Measurements from ENCODE around the gene PDS5A. TPM values are rescaled to one million over a fixed set of nuclear protein-coding genes. Genes with fewer than 3 reads are reported as not detected.

PDS5A gene
- total and polyA plus RNA-seq, 9 of the 15 experiments (the other 6 are each of a cell fraction or from before 2014, with no cell fraction given) = 16.4 to 85.4 (median 70.0) TPM

DNA sequence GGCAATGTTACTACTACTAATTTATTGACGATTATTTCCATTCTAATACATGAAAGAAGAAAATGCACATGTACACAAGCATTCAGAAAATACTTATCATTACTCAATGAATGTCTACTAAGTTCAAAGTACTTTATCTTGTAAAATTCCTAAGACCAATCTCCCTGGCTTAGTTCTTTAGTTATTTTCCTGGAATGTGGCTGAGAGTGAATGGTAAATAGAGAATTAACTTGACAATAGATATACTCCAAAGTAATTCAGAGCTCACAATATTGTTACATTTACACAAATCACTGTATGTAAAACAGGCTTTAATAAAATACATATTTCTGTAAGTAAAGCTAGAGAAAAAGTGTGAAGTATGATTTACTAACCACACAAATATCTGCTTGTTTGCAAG, 79.7 kb downstream of the PDS5A start (continued):
- TF ChIP-seq, protein P1, sequence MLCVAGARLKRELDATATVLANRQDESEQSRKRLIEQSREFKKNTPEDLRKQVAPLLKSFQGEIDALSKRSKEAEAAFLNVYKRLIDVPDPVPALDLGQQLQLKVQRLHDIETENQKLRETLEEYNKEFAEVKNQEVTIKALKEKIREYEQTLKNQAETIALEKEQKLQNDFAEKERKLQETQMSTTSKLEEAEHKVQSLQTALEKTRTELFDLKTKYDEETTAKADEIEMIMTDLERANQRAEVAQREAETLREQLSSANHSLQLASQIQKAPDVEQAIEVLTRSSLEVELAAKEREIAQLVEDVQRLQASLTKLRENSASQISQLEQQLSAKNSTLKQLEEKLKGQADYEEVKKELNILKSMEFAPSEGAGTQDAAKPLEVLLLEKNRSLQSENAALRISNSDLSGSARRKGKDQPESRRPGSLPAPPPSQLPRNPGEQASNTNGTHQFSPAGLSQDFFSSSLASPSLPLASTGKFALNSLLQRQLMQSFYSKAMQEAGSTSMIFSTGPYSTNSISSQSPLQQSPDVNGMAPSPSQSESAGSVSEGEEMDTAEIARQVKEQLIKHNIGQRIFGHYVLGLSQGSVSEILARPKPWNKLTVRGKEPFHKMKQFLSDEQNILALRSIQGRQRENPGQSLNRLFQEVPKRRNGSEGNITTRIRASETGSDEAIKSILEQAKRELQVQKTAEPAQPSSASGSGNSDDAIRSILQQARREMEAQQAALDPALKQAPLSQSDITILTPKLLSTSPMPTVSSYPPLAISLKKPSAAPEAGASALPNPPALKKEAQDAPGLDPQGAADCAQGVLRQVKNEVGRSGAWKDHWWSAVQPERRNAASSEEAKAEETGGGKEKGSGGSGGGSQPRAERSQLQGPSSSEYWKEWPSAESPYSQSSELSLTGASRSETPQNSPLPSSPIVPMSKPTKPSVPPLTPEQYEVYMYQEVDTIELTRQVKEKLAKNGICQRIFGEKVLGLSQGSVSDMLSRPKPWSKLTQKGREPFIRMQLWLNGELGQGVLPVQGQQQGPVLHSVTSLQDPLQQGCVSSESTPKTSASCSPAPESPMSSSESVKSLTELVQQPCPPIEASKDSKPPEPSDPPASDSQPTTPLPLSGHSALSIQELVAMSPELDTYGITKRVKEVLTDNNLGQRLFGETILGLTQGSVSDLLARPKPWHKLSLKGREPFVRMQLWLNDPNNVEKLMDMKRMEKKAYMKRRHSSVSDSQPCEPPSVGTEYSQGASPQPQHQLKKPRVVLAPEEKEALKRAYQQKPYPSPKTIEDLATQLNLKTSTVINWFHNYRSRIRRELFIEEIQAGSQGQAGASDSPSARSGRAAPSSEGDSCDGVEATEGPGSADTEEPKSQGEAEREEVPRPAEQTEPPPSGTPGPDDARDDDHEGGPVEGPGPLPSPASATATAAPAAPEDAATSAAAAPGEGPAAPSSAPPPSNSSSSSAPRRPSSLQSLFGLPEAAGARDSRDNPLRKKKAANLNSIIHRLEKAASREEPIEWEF (CRISPR knock-in tag; IDR thresholded peaks at IDR 0.05) = no peak

DNA sequence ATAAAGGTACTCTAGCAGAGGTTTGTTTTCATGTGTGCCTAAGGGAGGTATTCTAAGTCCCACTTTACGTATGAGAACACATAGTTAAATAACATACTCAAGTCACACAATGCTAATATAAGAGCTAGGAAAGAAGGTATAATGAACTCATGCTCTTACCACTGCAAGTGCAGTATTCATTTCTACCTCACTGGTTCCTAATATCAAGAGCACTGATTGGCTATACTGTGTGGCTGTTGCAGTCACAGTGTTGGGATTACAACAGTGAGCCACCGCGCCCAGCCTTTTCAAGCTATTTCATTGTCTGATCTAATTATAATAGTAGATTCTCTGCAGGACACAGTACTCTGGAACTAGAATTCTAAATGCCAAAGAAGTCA, 84.0 kb downstream of the PDS5A start:
- CTCF ChIA-PET (ENCODE audit: low intra/inter-chr PET ratio) = no interaction called here
- no TSS peak for BruUV-seq (replicated peaks)
- FAIRE-seq = no peak
- no peak overlapping the region for H3K27ac ChIP-seq (ENCODE audit: extremely low read depth, low read depth, low read length)
- H3K9me3 ChIP-seq (replicated peaks; ENCODE audit: control insufficient read depth, insufficient read depth, low read depth, low read length) = no peaks in the 10 kb centered on the region
- DNase-seq (ENCODE audit: extremely low read depth in 1 of 4, low spot score in 3 of 4) = no peak
- no peak for ATAC-seq
- intact Hi-C loops (cut with micrococcal nuclease) = no loop called here
- H3K36me3 ChIP-seq (ENCODE audit: control insufficient read depth, insufficient read depth, low read length) = peaks cover 83% of the 10 kb centered on the region
- POLR2A ChIA-PET = interaction anchor here (0.6 to 2.3 kb wide), 5 partner anchors 9 to 230 kb away, joined by 3 to 5 read pairs (median 3); no protein-coding TSS in a partner anchor
- in situ Hi-C loops (cut with MboI) = no loop called here
- H3K4me3 ChIP-seq = no peak overlapping the region
- WGBS (ENCODE audit: insufficient coverage, low coverage, missing lambda C conversion rate) = 98% methylated on average over 3 of the region's 3 CpGs
- no peaks in the 10 kb centered on the region for H3K27me3 ChIP-seq (ENCODE audit: control insufficient read depth in 2 of 2, insufficient read depth in 2 of 2, low read length in 2 of 2)
- TF ChIP-seq ARHGAP35 (IDR thresholded peaks at IDR 0.05; ENCODE audit: partially characterized antibody) = no peak
- no peak for TF ChIP-seq ZNF134 (CRISPR knock-in tag; conservative IDR thresholded peaks at IDR 0.05)
- TF ChIP-seq, protein P2, sequence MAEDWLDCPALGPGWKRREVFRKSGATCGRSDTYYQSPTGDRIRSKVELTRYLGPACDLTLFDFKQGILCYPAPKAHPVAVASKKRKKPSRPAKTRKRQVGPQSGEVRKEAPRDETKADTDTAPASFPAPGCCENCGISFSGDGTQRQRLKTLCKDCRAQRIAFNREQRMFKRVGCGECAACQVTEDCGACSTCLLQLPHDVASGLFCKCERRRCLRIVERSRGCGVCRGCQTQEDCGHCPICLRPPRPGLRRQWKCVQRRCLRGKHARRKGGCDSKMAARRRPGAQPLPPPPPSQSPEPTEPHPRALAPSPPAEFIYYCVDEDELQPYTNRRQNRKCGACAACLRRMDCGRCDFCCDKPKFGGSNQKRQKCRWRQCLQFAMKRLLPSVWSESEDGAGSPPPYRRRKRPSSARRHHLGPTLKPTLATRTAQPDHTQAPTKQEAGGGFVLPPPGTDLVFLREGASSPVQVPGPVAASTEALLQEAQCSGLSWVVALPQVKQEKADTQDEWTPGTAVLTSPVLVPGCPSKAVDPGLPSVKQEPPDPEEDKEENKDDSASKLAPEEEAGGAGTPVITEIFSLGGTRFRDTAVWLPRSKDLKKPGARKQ (CRISPR knock-in tag; IDR thresholded peaks at IDR 0.05) = no peak
- no peaks in the 10 kb centered on the region for H3K4me1 ChIP-seq (replicated peaks in 1 of 2; ENCODE audit: control insufficient read depth in 2 of 2, insufficient read depth in 2 of 2, low read length in 2 of 2)
- no peak overlapping the region for H3K9ac ChIP-seq (ENCODE audit: insufficient read depth in 1 of 2, low read depth in 2 of 2, low read length in 2 of 2)
- H3K9me1 ChIP-seq (ENCODE audit: control insufficient read depth, insufficient read depth, low read length) = no peaks in the 10 kb centered on the region
- no peaks in the 10 kb centered on the region; the same call in 1 of the 2 replicates for H4K20me1 ChIP-seq (replicated peaks; ENCODE audit: control insufficient read depth, insufficient read depth, low read length)
- H3K4me2 ChIP-seq (ENCODE audit: insufficient read depth, low read length) = no peak overlapping the region
- H2AFZ ChIP-seq (ENCODE audit: low read depth, low read length) = no peak overlapping the region
- no peaks in the 10 kb centered on the region for H3K79me2 ChIP-seq (ENCODE audit: control insufficient read depth, insufficient read depth, low read length)

Data from K562 (cell line).